ENCODE data around the gene ZNF71. TPM values are rescaled to one million over a fixed set of nuclear protein-coding genes. Genes with fewer than 3 reads are reported as not detected.
"Not testable (repeated sequence)": the region's sequence is repeated elsewhere in the genome, so short reads cannot be mapped to it uniquely, and the experiment has no call there.

Gene ZNF71
- total RNA-seq, 1 donor from 2014 or later = 24.8 TPM

GRCh38 chr19:56619121-56619520 lies 24.0 kb downstream of the ZNF71 start:
- DNase-seq (ENCODE audit: extremely low read depth, low read depth, low spot score) = no peak

- DNase-seq (ENCODE audit: extremely low read depth, low read depth, low spot score) = no peak
These were observed 27.3 kb downstream of the ZNF71 start for GRCh38 chr19:56622374-56622773.

GRCh38 chr19:56623006-56623405 lies 27.9 kb downstream of the ZNF71 start:
- DNase-seq (ENCODE audit: extremely low read depth, low read depth, low spot score) = no peak

- no peak for DNase-seq (ENCODE audit: extremely low read depth, low read depth, low spot score)
These were observed 30.6 kb downstream of the ZNF71 start for GRCh38 chr19:56625708-56626107.

GRCh38 chr19:56633021-56633420 lies 37.9 kb downstream of the ZNF71 start:
- no peak for DNase-seq (ENCODE audit: extremely low read depth, low read depth, low spot score)

GRCh38 chr19:56637976-56638555 lies 43.0 kb downstream of the ZNF71 start:
- peak; percentile 29 for DNase-seq (ENCODE audit: extremely low read depth, low read depth, low spot score)

GRCh38 chr19:56639217-56639616 lies 44.1 kb downstream of the ZNF71 start:
- DNase-seq (ENCODE audit: extremely low read depth, low read depth, low spot score) = no peak

- no peak for DNase-seq (ENCODE audit: extremely low read depth, low read depth, low spot score)
These were observed 47.8 kb downstream of the ZNF71 start, which contains the start of gene SMIM17 for GRCh38 chr19:56642711-56643459. TSS of gene SMIM17 (plus strand) at chr19:56643159. CDS start at chr19:56645668, 2,509 bp downstream.

- no peak for DNase-seq (ENCODE audit: extremely low read depth, low read depth, low spot score)
These were observed 48.4 kb downstream of the ZNF71 start for GRCh38 chr19:56643460-56643955.

GRCh38 chr19:56654151-56654550 lies 59.0 kb downstream of the ZNF71 start:
- no peak for DNase-seq (ENCODE audit: extremely low read depth, low read depth, low spot score)

- no peak for DNase-seq (ENCODE audit: extremely low read depth, low read depth, low spot score)
These were observed 65.4 kb downstream of the ZNF71 start for GRCh38 chr19:56660381-56661107.

- DNase-seq (ENCODE audit: extremely low read depth, low read depth, low spot score) = no peak
These were observed 66.1 kb downstream of the ZNF71 start for GRCh38 chr19:56661248-56661647.

- DNase-seq (ENCODE audit: extremely low read depth, low read depth, low spot score) = no peak
These were observed 68.9 kb downstream of the ZNF71 start for GRCh38 chr19:56663931-56664500.

- no peak for DNase-seq (ENCODE audit: extremely low read depth, low read depth, low spot score)
These were observed 69.4 kb downstream of the ZNF71 start for GRCh38 chr19:56664511-56664910.

- DNase-seq (ENCODE audit: extremely low read depth, low read depth, low spot score) = no peak
These were observed 72.3 kb downstream of the ZNF71 start for GRCh38 chr19:56667311-56667870.

GRCh38 chr19:56668676-56669075 lies 73.6 kb downstream of the ZNF71 start:
- DNase-seq (ENCODE audit: extremely low read depth, low read depth, low spot score) = no peak

- no peak for DNase-seq (ENCODE audit: extremely low read depth, low read depth, low spot score)
These were observed 75.4 kb downstream of the ZNF71 start for GRCh38 chr19:56670401-56670960.

- DNase-seq (ENCODE audit: extremely low read depth, low read depth, low spot score) = no peak
These were observed 76.0 kb downstream of the ZNF71 start for GRCh38 chr19:56670961-56671612.

GRCh38 chr19:56671613-56671994 lies 76.5 kb downstream of the ZNF71 start, which contains the start of gene ZNF835:
TSS of gene ZNF835 (minus strand) at chr19:56671757. CDS start at chr19:56665198, 6,559 bp downstream.
- DNase-seq (ENCODE audit: extremely low read depth, low read depth, low spot score) = no peak

GRCh38 chr19:56672610-56673009 lies 77.5 kb downstream of the ZNF71 start:
- not testable (repeated sequence) for DNase-seq (ENCODE audit: extremely low read depth, low read depth, low spot score)

All from glomerular endothelial cell (primary cell).